ENCODE data around the gene HOXA7. TPM values are rescaled to one million over a fixed set of nuclear protein-coding genes. Genes with fewer than 3 reads are reported as not detected.
A peak's percentile ranks its signal among the peaks of the same experiment; 100 is the strongest.

The HOXA7 gene
- total RNA-seq, 2 experiments from 2014 or later, result not detected

- CTCF ChIA-PET, result interaction anchor here (0.7 to 2.1 kb wide), 12 partner anchors 8 to 479 kb away, joined by 3 to 15 read pairs (median 4); partner anchors contain the start of gene HOXA10
- Mint-ChIP-seq H3K4me3 (no peak overlapping the region), H3K36me3 (ENCODE audit: low read depth) (no peaks in the 10 kb centered on the region), H3K9me3 (no peaks in the 10 kb centered on the region), H3K4me1 (ENCODE audit: low read depth) (peaks cover 34% of the 10 kb centered on the region), H3K27me3 (peaks cover 82% of the 10 kb centered on the region), H3K27ac (no peak overlapping the region)
- intact Hi-C loops (cut with micrococcal nuclease), result loop anchor here (5.0 kb wide), 2 partner anchors 39 to 84 kb away; partner anchors contain the start of gene EVX1
- DNase-seq (no peak), ATAC-seq (no peak)
- no peak for TF ChIP-seq CTCF (IDR thresholded peaks at IDR 0.05)
- POLR2A ChIA-PET, result no interaction called here
Observed at GRCh38 chr7:27158436-27159265, 2.2 kb upstream of the HOXA7 start.

DNA sequence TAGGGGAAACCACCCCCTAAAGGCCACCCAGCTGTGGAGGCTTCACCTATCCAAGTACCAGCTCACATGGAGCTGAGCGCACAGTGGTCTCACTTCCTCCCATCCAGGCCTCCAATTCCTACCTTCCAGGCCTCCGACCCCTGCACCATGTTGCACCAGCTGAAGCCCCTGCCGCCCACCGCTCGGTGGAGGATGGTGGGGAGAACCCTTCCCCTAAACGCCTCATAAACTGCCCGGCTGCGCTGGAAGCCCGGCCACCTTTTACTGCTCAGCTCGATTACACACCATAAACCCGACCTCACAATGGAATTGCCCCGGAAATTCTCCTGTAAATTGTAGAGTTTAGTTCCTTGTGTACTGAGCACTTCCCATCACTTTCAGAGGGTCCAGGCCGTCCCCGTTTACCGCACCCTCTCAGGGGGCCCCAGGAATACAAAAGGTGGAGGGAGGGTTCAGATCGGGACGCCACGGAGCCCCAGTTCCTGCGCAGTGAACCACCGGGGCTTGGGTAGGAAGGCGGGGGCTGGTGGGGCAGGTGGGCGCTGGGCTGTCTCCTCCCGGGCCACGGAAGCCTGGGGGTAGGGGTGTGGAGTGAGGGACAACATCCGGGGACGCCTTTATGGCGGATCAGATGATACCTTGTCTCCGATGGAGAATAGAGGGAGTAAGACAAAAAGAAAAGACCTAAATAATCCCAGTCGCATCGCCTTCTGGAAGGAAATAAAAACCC is 1.4 kb upstream of the HOXA7 start:
- no peak overlapping the region for H3K4me3 Mint-ChIP-seq
- H3K36me3 Mint-ChIP-seq (ENCODE audit: low read depth), result no peaks in the 10 kb centered on the region
- peaks cover 82% of the 10 kb centered on the region for H3K27me3 Mint-ChIP-seq
- CTCF ChIA-PET, result interaction anchor here (1.0 to 2.1 kb wide), 8 partner anchors 8 to 477 kb away, joined by 3 to 15 read pairs (median 4); partner anchors contain the start of gene HOXA10
- no peak for TF ChIP-seq CTCF (IDR thresholded peaks at IDR 0.05)
- POLR2A ChIA-PET, result no interaction called here
- ATAC-seq (no peak), DNase-seq (no peak)
- no peaks in the 10 kb centered on the region for H3K9me3 Mint-ChIP-seq
- peaks cover 34% of the 10 kb centered on the region for H3K4me1 Mint-ChIP-seq (ENCODE audit: low read depth)
- no peak overlapping the region for H3K27ac Mint-ChIP-seq
- intact Hi-C loops (cut with micrococcal nuclease), result loop anchor here (5.0 kb wide), 2 partner anchors 39 to 84 kb away; partner anchors contain the start of gene EVX1

DNA sequence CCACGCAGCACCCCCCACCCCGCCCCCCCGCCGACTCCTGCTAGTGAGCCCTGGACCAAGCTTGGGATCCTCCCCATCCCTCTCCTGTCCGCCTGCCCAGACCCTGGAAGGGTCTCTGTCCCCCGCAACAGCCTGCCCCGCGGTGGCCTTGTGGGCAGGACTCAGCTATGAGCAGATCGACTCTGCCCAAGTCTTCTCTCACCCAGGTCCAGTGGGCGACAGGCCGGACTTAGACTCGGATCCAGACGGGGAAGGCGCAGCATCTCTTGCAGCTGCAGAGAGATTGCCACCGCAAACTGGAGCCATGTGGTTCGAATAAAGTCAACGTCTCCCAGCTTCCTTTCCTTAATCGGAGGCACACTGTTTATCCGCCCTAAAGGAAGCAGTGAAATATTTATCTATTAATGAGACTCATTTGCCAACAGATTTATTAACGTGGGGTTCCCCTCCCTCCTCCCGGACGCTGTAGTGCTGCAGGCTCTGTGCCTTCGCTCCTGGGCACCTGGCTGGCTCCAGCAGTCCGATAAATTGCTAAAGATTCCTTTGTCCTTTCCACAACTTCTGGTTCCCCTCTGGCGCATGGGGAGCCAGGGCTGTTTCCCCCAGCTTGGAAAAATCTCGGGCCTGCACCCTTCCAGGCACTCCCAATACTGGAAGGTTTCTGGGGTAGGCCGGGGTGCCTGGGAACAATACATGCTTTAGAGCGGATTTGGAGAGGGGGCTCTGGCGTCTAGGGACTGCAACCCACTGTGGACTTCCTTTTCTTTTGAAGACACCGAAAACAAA is 634 bp upstream of the HOXA7 start:
- Mint-ChIP-seq H3K36me3 (ENCODE audit: low read depth) (no peaks in the 10 kb centered on the region), H3K9me3 (no peaks in the 10 kb centered on the region), H3K4me1 (ENCODE audit: low read depth) (peaks cover 34% of the 10 kb centered on the region), H3K27me3 (peaks cover 79% of the 10 kb centered on the region), H3K27ac (no peak overlapping the region), H3K4me3 (peak overlapping the region; percentile 33)
- CTCF ChIA-PET, result interaction anchor here (0.7 to 1.3 kb wide), 8 partner anchors 9 to 476 kb away, joined by 3 to 5 read pairs (median 4); no protein-coding TSS in a partner anchor
- POLR2A ChIA-PET, result interaction anchor here (1.1 kb wide), 1 partner anchor 60 kb away, joined by 5 read pairs; no protein-coding TSS in a partner anchor
- intact Hi-C loops (cut with micrococcal nuclease), result loop anchor here (5.0 kb wide), 2 partner anchors 40 to 85 kb away; partner anchors contain the start of gene EVX1
- DNase-seq (no peak), ATAC-seq (no peak)
- TF ChIP-seq CTCF (IDR thresholded peaks at IDR 0.05), result no peak

DNA sequence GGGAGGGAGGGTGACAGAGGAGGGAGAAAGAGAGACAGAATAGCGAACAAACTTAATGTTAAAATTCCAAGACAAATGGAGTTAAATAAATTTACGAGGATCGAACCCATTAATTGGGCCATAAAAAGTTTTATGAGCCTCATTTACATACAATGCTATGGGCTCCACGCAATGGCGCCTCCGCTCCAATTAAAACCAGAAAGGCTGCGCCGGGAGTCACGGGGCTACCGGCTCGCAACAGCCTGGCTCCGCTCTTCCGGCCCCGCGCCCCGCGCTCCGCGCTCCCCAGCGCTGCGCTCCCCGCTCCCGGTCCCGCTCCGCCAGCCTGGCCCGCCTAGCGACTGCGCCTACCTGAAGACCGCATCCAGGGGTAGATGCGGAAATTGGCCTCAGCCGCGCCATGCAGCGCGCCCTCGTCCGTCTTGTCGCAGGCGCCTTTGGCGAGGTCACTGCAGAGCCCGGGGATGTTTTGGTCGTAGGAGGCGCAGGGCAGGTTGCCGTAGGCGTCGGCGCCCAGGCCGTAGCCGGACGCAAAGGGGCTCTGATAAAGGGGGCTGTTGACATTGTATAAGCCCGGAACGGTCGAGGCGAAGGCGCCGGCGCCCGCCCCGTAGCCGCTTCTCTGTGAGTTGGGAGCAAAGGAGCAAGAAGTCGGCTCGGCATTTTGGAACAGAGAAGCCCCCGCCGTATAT is 513 bp downstream of the HOXA7 start:
- intact Hi-C loops (cut with micrococcal nuclease), result loop anchor here (5.0 kb wide), 2 partner anchors 41 to 86 kb away; partner anchors contain the start of gene EVX1
- peak overlapping the region; percentile 51 for H3K4me3 Mint-ChIP-seq
- no peaks in the 10 kb centered on the region for H3K36me3 Mint-ChIP-seq (ENCODE audit: low read depth)
- POLR2A ChIA-PET, result interaction anchor here (1.1 to 1.7 kb wide), 2 partner anchors 10 to 59 kb away, joined by 4 to 5 read pairs; no protein-coding TSS in a partner anchor
- ATAC-seq, result no peak
- H3K27ac Mint-ChIP-seq, result no peak overlapping the region
- DNase-seq, result no peak
- no peak for TF ChIP-seq CTCF (IDR thresholded peaks at IDR 0.05)
- no peaks in the 10 kb centered on the region for H3K9me3 Mint-ChIP-seq
- H3K4me1 Mint-ChIP-seq (ENCODE audit: low read depth), result peaks cover 45% of the 10 kb centered on the region
- H3K27me3 Mint-ChIP-seq, result peaks cover 84% of the 10 kb centered on the region
- CTCF ChIA-PET, result interaction anchor here (0.7 to 1.4 kb wide), 3 partner anchors 21 to 45 kb away, joined by 3 to 4 read pairs (median 4); no protein-coding TSS in a partner anchor

Data from activated CD8-positive, alpha-beta T cell treated with anti-CD3 and anti-CD28 coated beads for 36 hours (primary cell).